Testis (tissue), 2 donors: ENCODE measurements around the gene FCRL6.

Experiments used
- CTCF ChIP-seq, 3 experiments: fragments of 450-650 bp in 2 of 3; fragments of 200-600 bp in 1 of 3; sonication (generic) in 1 of 3; IDR thresholded peaks; one replicate each; pipeline ENCODE4 v1.5.1; 2016 to 2019; ENCODE audit warnings: antibody characterized with exemption in 3 of 3, mild to moderate bottlenecking in 2 of 3, moderate library complexity in 1 of 3
- POLR2A ChIP-seq: fragments of 450-650 bp; IDR thresholded peaks from one replicate; pipeline ENCODE4 v1.6.1; 2017; ENCODE audit warnings: antibody characterized with exemption, mild to moderate bottlenecking, moderate library complexity

GRCh38 chr1:159763686-159764085 is 38.5 kb upstream of the FCRL6 start:
- TF ChIP-seq CTCF (IDR thresholded peaks at IDR 0.05): no peak
- TF ChIP-seq POLR2A: no peak
